OCI-LY7 (cell line): ENCODE results near the gene BDH1. TPM values are rescaled to one million over a fixed set of nuclear protein-coding genes. Genes with fewer than 3 reads are reported as not detected.

Experiments
- BruUV-seq: library from RNA; stranded (reverse); fragments of 400-500 nt; replicated peaks from 2 replicates; lab custom pipeline; 2021; lab: Mats Ljungman, UMichigan
- CTCF ChIA-PET: fragments of 300-600 bp; sonication (Branson Sonifier 250); formaldehyde crosslinking; loops from one replicate; lab custom pipeline; 2022; ENCODE audit warnings: antibody characterized with exemption; ENCODE audit not compliant: unreplicated experiment; lab: Charles Lee
- POLR2A ChIA-PET: fragments of 300-600 bp; sonication (Branson Sonifier 250); formaldehyde crosslinking; loops from one replicate; lab custom pipeline; 2022; ENCODE audit warnings: antibody characterized with exemption; lab: Charles Lee
- DNase-seq: peaks from one replicate; pipeline ENCODE4 v3.0.0-alpha.2; 2015; ENCODE audit warnings: low spot score
- H2AFZ ChIP-seq: fragments of 200-600 bp; sonication (generic), shearing (Covaris generic); 2 replicates; pipeline ENCODE4 v1.6.1; 2014; ENCODE audit warnings: mild to moderate bottlenecking, antibody characterized with exemption, low read length, moderate library complexity
- H3K27ac ChIP-seq: fragments of 200-600 bp; sonication (generic); 2 replicates; pipeline ENCODE4 v1.5.1; 2014; ENCODE audit warnings: mixed run types, low read depth, mild to moderate bottlenecking, moderate library complexity, low read length, inconsistent platforms; ENCODE audit not compliant: poor library complexity, severe bottlenecking
- H3K36me3 ChIP-seq: fragments of 200-600 bp; sonication (generic); 2 replicates; pipeline ENCODE4 v1.6.1; 2014; ENCODE audit warnings: mild to moderate bottlenecking, antibody characterized with exemption, low read length, moderate library complexity, mixed read lengths; ENCODE audit not compliant: insufficient read depth
- H3K4me1 ChIP-seq: fragments of 200-600 bp; sonication (generic); 2 replicates; pipeline ENCODE4 v1.5.1; 2014; ENCODE audit warnings: mild to moderate bottlenecking, low read length; ENCODE audit not compliant: insufficient read depth, poor library complexity, severe bottlenecking
- H3K4me2 ChIP-seq: fragments of 200-600 bp; sonication (generic); 2 replicates; pipeline ENCODE4 v1.6.1; 2014; ENCODE audit warnings: mild to moderate bottlenecking, low read length
- H3K4me3 ChIP-seq: fragments of 200-600 bp; sonication (generic); 2 replicates; pipeline ENCODE4 v1.5.1; 2014; ENCODE audit warnings: mild to moderate bottlenecking, low read depth, low read length; ENCODE audit not compliant: poor library complexity, severe bottlenecking
- H3K79me2 ChIP-seq: fragments of 200-600 bp; sonication (generic); 2 replicates; pipeline ENCODE4 v1.6.1; 2016; ENCODE audit warnings: low read depth, mild to moderate bottlenecking, low read length, moderate library complexity, mixed read lengths; ENCODE audit not compliant: insufficient read depth
- H3K9me2 ChIP-seq: fragments of 200-600 bp; sonication (generic); 2 replicates; pipeline ENCODE4 v1.6.1; 2016; ENCODE audit warnings: mild to moderate bottlenecking, low read length, mixed read lengths; ENCODE audit not compliant: insufficient read depth
- H3K9me3 ChIP-seq: fragments of 200-600 bp; sonication (generic); 2 replicates; pipeline ENCODE4 v1.6.1; 2014; ENCODE audit warnings: mild to moderate bottlenecking, mixed run types, low read length, mixed read lengths
- H4K20me1 ChIP-seq: fragments of 200-600 bp; sonication (generic); 2 replicates; pipeline ENCODE4 v1.6.1; 2014; ENCODE audit warnings: mild to moderate bottlenecking, antibody characterized with exemption, low read length, moderate library complexity, mixed read lengths; ENCODE audit not compliant: insufficient read depth
- CTCF ChIP-seq: fragments of 200-600 bp; sonication (generic); conservative IDR thresholded peaks from 2 replicates; pipeline ENCODE4 v1.5.1; 2014; ENCODE audit warnings: mild to moderate bottlenecking, antibody characterized with exemption, low read length, moderate library complexity, mixed read lengths
- EZH2phosphoT487 ChIP-seq: fragments of 200-600 bp; sonication (generic); IDR thresholded peaks from 2 replicates; pipeline ENCODE4 v1.6.1; 2018; ENCODE audit warnings: low read depth, borderline replicate concordance, mild to moderate bottlenecking, mixed run types, antibody characterized with exemption, low read length, moderate library complexity, mixed read lengths
- intact Hi-C: fragments of 100-400 bp; cut with micrococcal nuclease; formaldehyde crosslinking; loops from one replicate; pipeline ENCODE4 v1.10.0; 2022; ENCODE audit not compliant: unreplicated experiment
- total RNA-seq, 2 experiments: library from RNA; depleted of rRNA in 1 of 2; stranded (reverse); fragments of >200 nt in 1 of 2; shearing (Covaris generic) in 1 of 2; gene quantifications; 2 replicates each; pipeline ENCODE4 v1.2.3, GENCODE V29; 2014 to 2022

The BDH1 gene
- total RNA-seq, 2 experiments from 2014 or later = 14.1 to 14.5 TPM

- H3K4me2 ChIP-seq = no peak overlapping the region
- no peaks in the 10 kb centered on the region for H3K79me2 ChIP-seq
- no peak overlapping the region for H3K27ac ChIP-seq
- CTCF ChIA-PET = no interaction called here
- H2AFZ ChIP-seq = no peak overlapping the region
- intact Hi-C loops = no loop called here
- no peaks in the 10 kb centered on the region for H3K9me3 ChIP-seq
- TF ChIP-seq CTCF = no peak
- no peak for TF ChIP-seq EZH2phosphoT487
- H3K4me3 ChIP-seq = no peak overlapping the region
- H3K4me1 ChIP-seq = peaks cover 4% of the 10 kb centered on the region
- DNase-seq = no peak
- no TSS peak for BruUV-seq
- H3K36me3 ChIP-seq = 0 out of 2 replicates have a peak, but pooled peaks cover 6% of the 10 kb centered on the region
- POLR2A ChIA-PET = no interaction called here
- no peaks in the 10 kb centered on the region for H3K9me2 ChIP-seq
- H4K20me1 ChIP-seq = no peaks in the 10 kb centered on the region
Measured at GRCh38 chr3:197508051-197508451, 47.7 kb downstream of the BDH1 start.

GRCh38 chr3:197507541-197507940, 48.2 kb downstream of the BDH1 start:
- Histone ChIP-seq H4K20me1 (no peaks in the 10 kb centered on the region), H3K4me3 (no peak overlapping the region), H3K36me3 (0 out of 2 replicates have a peak, but pooled peaks cover 4% of the 10 kb centered on the region), H3K4me2 (no peak overlapping the region), H3K9me3 (no peaks in the 10 kb centered on the region), H3K9me2 (no peaks in the 10 kb centered on the region), H3K4me1 (peaks cover 4% of the 10 kb centered on the region), H2AFZ (no peak overlapping the region), H3K27ac (no peak overlapping the region), H3K79me2 (no peaks in the 10 kb centered on the region)
- intact Hi-C loops = no loop called here
- ChIA-PET CTCF (no interaction called here), POLR2A (no interaction called here)
- no peak for DNase-seq
- BruUV-seq = no TSS peak
- TF ChIP-seq EZH2phosphoT487 = no peak
- TF ChIP-seq CTCF = no peak

GRCh38 chr3:197507081-197507480, 48.7 kb downstream of the BDH1 start:
- Histone ChIP-seq H3K4me3 (no peak overlapping the region), H3K4me1 (peaks cover 4% of the 10 kb centered on the region), H3K36me3 (no peaks in the 10 kb centered on the region), H2AFZ (no peak overlapping the region), H3K9me2 (no peaks in the 10 kb centered on the region), H3K9me3 (no peaks in the 10 kb centered on the region), H4K20me1 (no peaks in the 10 kb centered on the region), H3K79me2 (no peaks in the 10 kb centered on the region), H3K4me2 (no peak overlapping the region), H3K27ac (no peak overlapping the region)
- POLR2A ChIA-PET = no interaction called here
- TF ChIP-seq CTCF (no peak), EZH2phosphoT487 (no peak)
- CTCF ChIA-PET = no interaction called here
- BruUV-seq = no TSS peak
- no peak for DNase-seq
- intact Hi-C loops = no loop called here
